ENCODE results near the gene AGAP1.

The AGAP1 gene

DNA sequence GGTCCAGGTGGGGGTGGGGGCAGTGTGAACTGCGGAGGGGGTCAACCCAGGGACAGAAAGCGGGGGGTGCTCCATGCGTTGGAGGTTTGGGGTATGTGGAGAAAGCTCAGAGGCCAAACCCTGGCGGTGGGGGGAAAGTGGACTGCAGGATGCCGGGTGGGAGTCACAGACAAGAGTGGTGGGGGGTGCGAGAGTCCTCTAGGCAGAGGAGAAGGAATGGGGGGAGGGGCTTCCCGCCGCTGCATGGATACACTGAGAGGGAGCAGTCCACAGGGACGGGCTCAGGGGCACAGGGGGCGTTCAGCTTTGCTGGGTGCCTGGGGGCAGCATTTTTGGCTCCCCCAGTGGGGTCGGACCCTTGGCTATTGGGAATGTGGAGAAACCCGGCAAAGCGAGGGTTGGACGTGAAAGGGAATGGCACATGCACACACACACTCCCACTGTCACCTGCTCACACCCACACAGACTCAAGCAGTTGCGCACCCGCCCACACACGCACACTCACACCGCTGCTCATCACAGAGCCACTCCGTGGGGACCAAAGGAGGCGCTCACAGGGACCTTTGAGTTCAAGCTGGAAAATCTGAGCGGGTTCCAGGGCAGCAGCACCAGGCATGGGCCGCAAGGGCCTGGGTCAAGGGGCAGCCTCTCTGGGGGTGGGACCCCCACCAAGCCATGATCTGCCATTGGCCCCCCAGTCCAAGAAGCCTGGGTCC, 666.7 kb downstream of the AGAP1 start:
- no peak for DNase-seq

DNA sequence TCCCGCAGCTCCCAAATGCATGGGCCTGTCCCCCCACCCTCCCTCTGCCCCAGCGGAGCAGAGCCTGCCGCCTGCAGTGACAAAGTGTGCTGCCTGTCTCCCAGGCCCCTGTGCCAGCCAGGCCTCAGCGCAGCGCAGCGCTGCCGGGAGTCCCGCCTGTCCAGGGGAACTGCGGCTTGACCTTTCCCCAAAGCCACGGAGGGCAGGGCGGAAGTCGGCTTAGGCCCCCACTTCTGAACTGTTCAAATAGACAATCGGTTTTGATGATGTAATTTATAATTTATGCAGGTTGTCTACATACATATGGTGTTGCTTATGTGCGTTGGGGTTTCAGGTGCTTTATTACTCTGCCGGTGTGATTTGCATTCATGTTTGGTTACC, 667.2 kb downstream of the AGAP1 start:
- DNase-seq = no peak

DNA sequence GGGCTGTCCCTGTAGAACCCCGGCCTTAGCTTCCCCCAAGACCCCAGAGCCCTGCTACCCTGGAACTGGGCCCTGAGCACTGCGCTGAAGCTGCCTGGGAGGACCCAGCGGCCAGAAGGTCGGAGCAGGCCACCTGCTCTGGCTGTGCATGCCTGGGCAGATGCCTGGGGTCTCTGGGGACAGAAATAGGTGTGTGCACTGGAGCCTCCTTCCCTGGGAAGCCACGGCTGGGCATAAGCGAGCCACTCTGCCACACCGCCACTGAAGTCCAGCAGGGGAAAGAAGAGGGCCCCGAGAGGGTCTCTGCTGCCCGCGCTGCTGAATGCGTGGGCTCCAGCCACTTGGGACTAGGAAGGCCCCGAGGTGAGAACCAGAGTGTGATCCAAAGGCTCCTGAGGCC, 667.7 kb downstream of the AGAP1 start:
- no peak for DNase-seq

DNA sequence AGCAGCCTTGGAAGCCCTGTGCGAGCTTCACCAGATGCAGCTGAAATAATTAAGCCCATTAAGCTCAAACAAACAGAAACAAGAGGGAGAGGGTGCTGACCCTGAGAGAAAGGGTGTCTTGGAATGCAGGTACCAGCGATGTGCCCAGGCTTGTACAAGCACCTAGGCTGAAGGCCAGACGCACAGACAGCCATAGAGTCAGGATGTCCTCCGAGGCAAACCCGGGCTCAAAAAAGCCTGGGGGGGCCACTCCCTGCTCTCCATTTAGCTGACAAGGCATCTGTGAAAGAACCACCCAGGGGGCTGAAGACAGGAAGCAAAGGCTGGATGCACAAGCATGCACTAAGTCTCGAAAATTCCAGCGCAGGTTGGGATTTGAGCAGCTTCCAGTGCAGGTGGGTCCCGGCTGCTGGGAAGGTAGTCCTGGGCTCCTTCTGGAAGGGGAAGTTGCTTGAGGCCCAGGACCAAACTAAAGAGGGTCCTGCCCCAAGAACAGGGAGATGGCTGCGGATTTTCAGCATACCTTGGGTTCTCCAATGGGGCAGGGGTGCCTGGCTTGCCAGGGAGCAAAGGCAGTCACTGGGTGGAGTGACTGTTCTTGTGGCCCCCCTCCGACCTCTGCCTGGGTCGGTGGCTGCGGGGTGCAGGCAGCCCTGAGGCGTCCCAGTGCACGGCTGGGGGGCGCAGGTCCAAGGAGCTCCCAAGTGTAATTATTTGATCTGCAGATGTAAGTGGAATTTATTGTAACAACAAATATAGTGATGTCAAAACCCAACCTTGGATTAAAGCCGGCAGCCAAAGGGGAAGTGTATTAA, 668.4 kb downstream of the AGAP1 start:
- no peak for DNase-seq

DNA sequence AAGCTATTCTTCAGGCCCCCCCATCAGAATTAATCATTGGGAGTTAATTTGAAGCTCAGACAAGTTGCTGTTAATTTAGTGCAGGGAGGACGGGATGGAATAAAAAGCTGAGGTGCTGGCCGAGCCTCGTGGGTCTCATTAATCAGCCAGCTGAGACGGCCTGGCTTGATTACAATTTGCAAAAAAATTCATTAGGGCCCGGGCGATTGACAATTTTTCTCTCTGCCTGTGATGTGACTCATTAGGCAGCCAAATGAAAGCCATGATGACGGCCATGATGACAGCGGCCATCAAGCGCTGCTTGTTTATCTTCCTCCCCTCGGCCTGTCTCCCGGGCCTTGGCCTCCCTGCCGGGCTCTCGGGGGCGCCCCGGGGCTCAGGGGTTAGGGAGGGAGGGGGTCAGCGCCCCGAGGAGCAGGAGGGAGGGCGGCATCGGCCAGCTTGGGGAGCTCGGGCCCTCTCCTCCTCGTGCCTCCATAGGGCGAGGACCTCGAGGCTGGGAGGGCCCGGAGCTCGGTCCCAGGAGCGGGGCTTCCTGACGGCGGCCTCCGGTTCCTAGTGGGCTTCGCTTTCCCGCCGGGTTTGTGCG, 669.1 kb downstream of the AGAP1 start:
- DNase-seq = no peak

DNA sequence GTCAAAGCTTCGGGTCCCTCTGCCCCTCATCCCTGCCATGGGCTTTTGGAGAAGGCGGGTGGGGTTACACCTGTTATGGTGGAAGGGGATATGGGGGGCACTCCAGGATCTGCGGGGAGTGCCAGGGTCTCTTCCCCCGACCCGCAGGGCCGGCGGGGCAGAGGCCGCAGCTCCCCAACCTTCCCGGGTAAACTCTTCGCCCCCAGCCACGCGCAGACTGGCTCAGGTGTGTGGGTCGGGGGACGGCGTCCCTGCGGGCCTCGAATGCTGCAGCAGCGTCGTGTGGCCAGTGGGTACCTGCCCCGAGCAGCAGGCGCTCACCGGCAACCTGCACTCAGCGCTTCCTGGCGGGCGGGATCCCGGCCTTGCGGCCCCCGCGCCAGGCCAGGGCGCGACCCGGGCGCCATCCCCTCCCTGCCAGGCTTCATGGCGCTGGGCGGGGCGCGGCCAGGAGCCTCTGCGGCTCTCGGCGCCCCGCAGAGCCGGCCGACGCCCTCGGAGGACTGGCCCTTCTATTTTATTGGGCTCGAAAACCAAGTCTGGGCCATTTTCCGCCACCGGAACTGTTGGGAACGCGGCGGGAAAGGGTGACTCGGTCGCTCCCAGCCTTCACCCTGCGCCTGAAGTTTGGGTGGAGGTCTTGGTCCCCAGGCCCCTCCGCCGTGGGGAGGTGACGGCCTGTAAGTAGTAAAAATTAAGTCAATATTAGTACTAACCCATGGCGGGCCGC, 669.8 kb downstream of the AGAP1 start:
- DNase-seq = no peak

DNA sequence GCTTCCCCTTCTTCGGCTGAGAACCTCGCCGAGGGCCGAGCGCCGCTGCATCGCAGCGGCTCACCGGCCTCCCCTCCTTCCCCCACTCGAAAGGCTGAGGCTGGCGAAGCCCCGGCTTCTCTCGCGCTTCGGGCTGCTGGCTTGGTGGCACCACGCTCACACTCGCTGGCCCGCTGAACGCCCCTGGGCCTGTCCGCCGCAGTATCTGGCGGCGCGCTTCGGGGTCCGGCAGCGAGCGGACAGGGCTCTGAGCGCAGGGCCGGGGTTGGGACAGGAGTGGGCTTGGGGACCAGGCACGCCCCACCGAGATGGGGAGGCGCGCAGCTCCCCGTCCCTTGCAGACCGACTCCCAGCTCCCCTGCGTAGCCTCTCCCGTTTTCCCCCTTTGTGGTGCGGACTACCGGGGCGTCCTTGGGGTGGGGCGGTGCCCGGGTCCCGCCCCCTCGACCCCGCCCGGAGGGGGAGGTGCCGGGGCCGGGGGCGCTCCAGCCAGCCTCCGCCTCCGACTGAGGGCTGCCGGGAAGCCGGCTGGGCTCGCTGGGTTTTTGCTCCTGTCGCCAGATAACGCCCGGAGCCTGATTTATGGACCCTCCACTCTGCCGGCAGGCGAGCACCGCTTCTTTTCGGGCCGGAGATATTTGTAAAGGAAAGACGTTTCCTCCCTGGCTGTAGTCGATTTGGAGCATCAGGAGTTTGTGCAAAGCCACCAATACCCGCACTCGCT, 670.5 kb downstream of the AGAP1 start:
- no peak for DNase-seq

DNA sequence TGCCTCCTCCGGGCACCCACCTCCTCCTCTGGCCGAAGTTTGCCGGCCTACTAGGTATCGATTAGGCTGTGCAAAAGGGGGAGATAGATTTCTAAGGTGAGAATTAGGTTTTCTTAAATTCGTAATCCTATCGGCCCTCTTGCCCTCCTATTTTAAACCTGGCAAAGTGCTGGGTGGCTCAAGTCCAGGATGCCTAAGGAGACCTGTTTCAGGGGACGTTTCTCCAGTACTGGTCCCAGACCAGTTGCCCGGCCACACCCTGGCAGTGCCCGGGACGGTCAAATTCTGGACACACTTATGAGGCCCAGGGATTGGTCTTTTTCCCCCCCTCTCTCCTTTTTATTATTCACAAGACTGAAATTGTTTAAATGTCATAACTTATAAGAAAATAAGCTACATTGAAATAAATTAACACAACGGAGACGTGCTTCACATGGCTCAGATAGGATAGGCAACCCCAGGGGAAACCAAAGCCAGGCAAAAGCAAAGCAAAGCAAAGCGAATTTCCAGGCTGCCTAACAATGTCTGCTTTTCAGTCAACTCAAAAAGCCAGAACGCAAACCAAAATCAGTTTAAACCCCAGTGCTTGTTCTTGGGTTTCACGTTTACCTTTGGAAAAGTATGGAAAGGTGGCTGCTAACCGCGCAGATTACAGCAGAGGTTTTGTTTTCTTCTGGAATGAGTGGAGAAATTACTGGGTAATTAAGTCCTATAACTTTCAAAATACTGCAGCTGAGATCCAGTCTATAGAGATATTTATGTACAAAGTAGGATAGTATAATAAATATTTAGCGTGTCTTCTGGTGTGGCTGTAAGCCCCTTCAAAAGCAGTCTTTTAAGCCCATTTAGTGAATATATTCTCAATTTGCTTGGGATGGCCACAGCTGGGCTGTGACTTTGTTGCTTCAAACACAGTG, 671.3 kb downstream of the AGAP1 start:
- no peak for DNase-seq

DNA sequence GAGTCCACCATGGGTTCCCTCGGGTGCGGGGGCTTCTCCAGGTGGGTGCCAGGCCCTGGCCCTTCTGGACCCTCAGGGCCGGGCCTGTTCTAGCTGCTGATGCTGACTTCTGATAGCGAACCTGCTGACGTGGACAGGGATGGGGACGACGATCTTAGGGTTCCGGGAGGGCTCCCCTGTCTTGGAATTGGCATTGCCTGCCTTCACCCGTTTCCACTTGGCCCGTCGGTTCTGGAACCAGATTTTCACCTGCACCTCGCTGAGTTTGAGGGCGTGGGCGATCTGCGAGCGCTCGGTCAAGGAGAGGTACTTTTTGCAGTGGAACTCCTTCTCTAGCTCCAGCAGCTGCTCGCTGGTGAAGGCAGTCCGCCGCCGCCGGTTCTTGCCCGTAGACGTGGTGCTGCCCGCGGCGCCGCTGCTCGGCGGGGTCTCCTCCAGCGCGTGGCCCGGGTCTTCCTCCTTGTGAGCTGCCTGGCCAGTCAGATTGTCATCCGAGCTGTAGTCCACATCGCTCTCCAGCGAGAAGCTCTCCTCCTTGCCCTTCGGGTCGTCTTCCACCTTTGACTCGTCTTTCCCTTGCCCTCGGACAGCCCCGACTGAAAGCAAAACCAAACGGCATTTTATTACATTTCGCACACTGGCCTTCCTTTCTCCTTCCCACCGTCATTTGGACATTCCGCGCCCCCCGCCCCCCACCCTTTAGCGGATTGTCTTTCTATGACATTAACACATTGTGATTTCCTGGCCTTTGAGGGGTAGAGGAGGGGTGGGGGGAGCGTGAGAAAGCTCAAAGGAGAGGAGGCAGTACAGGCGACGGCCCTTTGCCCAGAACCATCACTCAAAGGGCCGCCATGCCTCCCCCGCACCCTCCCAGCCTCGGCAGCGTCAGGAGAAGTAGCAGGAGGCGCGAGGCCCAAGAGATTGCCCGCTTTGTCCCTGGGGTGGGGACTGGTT, 672.3 kb downstream of the AGAP1 start:
- no peak for DNase-seq

DNA sequence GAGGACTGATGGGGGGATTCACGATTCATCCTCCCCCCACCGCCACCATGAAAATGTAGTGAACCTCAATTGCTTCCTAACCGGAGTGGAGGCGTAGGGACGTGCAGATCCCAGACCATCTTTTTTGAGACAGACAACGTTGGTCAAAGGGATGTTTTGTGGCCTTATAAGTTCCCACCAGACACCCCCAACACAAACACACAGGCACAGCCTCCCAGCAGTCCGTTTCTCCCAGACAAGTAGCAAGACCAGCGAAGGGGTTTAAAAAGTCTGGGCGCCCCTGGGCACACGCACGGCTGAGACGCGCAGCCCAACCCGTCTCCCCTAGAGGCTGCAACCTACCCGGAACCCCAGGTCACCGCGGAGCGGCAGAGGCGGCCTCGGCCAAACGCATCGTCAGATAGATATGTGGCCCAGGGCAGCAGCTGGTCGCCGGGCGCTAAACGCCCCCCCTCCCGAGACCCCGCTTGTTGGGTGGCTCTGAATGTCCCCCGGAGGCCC, 673.0 kb downstream of the AGAP1 start:
- DNase-seq = no peak

DNA sequence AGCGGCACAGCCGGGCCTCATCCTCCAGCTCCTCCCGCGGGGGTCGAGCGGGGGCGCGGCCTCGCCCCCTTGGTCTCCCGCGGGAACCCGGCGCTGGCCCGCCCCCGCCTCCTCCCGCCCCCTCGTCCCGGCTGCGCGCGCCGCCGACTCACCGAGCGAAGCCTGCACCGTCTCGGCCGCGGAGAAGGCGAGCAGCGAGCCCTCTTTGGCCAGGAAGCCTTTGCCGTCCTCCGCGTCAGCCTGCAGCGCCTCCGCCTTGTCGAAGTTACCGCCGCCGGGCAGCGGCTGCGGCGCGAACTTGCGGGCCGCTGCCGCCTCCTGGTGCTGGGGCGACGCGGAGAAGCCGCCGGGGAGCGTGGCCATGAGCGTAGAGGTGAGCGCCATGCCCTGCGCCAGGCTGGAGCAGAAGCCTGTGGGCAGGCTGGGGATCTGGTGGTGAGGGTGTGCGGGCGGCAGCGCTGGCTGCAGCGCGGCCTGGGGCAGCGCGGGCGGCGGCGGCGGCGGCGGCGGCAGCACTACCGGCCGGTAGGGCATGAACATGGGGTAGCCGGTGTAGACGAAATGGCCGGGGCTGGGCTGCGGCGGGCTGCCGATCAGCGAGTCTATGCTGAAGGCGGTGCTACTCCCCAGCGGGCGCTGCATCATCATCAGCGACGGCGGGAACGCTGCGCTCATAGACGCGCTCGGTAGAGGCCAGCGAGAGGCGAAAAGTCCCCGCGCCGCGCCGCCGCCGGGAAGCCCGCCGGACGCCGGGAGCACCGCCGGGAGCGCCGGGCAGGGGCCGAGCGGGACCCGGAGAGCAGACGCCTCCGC, 673.7 kb downstream of the AGAP1 start:
- DNase-seq = no peak

DNA sequence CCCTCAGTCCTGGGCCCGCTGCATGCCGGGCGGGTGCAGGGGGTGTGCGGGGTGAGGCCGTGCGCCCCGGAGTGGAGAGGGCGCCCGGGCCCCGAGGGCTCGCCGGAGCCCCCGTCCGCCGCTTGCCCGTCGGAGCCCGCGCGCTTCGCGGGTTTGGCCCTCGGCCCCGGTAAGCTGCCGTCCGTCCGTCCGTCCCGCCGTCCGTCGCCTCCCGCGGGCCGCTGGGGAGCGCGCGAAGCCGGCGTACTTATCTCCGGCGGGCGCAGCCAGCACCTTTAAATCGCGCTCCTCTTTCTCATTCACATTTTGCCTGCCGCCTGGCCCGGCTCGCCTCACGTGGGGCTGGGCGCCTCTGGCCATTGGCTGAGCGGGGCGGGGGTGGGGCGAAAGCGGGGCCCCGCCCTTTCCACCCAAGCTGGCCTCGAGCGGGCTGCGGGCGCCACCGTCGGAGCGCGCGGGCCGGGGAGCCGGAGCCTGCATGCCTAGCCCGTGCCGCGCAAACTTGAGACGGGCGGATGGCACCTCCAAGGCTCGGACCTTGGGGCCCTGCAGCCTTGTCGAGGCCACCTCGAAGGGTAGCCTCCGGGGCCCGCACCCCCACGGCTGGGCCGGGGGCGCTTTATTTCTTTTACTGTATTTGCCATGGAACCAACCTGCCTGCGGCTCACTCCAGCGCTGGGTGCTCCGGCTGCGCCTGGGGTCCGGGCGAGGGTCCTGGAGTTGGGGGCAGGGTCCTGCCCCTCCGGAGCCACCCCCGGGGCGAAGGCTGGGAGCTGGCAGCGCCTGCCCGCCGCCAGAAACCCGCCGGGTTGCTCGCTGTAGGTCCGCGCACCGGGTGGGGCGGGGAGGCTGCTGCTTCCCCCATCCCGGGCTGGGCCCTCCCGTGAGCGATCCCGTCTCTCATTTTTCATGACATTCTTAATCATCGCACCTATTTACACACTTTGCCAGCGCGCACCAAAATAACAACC, 674.6 kb downstream of the AGAP1 start, which contains the start of gene GBX2:
GBX2 (minus strand) TSS at position 277 of the 971 bp plus-strand sequence. CDS start 415 bp downstream, outside the sequence.
- DNase-seq = no peak

DNA sequence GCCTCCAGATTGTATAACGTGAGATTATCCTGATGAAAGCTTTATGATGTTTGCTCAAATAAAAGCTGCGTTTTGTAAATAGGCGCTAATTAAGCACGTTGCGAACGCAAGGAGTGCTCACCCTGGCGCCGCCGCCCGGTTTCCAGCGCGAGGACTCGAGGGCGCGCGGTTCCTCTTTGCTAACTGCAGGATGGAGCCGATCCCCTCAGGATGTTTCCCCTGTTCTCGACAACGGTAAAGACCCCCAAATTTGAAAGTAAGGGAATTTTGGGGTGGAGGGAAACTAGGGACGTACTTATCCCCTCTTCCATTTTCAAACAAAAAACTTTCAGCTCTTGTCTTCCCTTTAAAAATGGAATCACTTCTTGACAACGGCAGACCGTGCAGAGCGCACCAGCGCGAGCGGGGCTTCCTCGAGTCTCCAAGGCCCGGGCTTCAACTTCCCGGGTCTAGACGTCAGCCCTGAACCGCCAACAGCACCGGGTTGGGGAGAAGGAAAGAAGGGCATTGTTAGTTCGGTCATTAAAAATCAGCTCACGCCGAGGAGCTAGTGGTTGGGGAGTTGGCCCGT, 675.4 kb downstream of the AGAP1 start:
- no peak for DNase-seq

DNA sequence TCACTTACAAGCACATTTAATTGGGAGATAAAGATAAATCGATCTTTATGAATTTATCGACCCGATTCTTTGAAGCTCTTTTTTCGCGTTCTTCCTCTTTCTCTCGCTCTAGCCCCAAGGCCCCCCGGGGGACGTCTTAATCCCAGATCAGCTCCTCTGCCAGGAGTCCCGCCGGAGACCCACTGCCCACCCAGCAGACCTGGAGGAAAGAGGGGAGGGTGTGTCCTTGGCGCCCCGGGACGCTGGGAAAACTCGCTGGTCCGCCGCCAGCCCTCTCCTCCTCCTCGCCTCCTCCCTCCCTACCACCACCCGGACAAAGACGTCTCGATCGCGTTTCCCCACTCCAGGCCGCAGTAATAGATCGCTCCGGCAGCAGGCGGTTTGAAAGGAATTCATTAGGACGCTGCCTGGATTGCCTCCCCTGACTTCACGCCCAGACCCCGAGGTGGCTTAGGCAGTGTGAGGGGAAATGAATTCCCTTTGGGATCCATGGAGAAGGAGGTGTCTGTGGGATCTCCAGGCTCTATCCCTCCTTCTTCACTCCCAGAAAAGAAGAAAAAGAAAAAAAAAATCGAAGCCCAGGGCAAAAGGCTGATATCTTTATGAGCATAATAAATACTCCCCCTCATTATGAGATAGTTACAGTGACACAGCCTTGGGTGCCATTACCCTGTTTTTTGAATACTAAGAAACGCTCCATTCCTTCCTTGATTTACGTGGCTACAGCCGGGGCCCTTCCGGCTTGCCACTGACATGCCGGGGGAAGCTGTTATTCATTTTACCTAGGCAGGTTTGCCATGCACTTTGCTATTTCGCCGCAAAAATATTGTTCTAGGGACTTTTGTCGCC, 676.1 kb downstream of the AGAP1 start:
- DNase-seq = no peak

DNA sequence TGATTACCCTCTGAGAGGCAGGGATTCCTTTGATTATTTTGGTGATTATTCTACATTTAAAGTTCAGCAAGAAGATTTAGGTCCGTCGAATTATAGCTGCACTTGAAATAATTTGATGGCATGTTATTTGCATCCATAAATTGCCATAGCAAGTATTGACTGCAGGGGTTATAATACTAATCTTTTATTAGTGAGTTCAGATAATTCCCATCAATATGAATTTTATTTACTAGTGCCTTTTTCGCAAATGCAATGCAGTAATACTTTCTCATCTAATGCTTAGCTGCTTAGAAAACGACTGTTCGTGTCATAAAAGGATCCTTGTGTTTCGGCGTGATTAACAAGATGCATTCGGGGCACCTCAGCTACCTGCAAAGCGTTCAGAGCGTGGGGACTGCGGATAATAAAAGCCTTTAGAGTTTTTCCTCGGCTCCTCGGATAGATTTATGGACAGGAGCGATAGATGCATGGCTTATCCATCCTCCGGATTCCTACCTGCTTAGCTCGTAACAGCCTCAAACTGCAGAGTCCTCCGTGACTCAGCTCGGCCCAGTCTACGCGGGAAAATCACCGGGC, 676.8 kb downstream of the AGAP1 start:
- no peak for DNase-seq

DNA sequence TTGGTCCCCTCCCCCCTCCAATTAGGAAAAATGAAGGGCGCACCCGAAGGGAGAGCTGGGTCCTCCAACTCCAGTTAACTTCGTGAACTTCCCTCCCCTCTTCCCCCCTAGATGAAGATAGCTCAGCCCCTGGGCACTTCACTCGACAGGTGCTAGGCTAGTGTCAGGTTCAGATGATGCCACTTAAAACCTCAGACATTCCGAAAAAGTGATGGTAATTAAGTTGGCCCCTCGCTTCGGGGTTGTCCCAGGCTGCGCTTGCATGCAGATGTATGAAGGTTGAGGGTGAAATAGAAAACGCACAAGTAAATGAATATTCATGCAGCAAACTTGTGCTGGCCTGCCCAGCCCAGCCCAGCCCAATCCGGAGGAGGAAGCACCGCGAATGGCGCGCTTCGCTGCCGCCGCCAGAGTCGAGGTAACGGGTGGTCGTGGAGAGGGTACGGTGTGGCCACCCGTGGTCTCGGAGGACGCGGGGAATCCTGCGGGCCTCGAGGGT, 677.4 kb downstream of the AGAP1 start:
- DNase-seq = no peak
